Muscle layer of duodenum (tissue), 2 donors: ENCODE results near the gene C5orf58.

Experiments
- H3K27ac ChIP-seq: one replicate; pipeline ENCODE4 v1.7.0; 2013; ENCODE audit warnings: mild to moderate bottlenecking, low read length
- H3K27me3 ChIP-seq: one replicate; pipeline ENCODE4 v1.7.0; 2013; ENCODE audit warnings: low read depth, mild to moderate bottlenecking, control low read depth, low read length
- H3K36me3 ChIP-seq, 2 donors: one replicate each; pipeline ENCODE4 v1.7.0; 2013; ENCODE audit warnings: low read length in 2 of 2, control low read depth in 1 of 2, mild to moderate bottlenecking in 1 of 2; ENCODE audit not compliant: insufficient read depth in 2 of 2, control insufficient read depth in 1 of 2
- H3K4me1 ChIP-seq, 2 donors: one replicate each; pipeline ENCODE4 v1.7.0; 2013; ENCODE audit warnings: low read length in 2 of 2, mild to moderate bottlenecking in 2 of 2, control low read depth in 1 of 2, moderate library complexity in 1 of 2; ENCODE audit not compliant: insufficient read depth in 2 of 2, control insufficient read depth in 1 of 2
- H3K4me3 ChIP-seq, 2 donors: one replicate each; pipeline ENCODE4 v1.7.0; 2013; ENCODE audit warnings: low read length in 2 of 2, low read depth in 1 of 2, mild to moderate bottlenecking in 1 of 2
- H3K9me3 ChIP-seq, 2 donors: one replicate each; pipeline ENCODE4 v1.7.0; 2013; ENCODE audit warnings: low read length in 2 of 2, control low read depth in 1 of 2, mild to moderate bottlenecking in 1 of 2; ENCODE audit not compliant: control insufficient read depth in 1 of 2
- donor health status: healthy.

C5orf58 gene

GRCh38 chr5:170261528-170262043, 28.8 kb downstream of the C5orf58 start:
- Histone ChIP-seq H3K4me1 (no peaks in the 10 kb centered on the region), H3K9me3 (no peaks in the 10 kb centered on the region), H3K27ac (no peak overlapping the region), H3K4me3 (no peak overlapping the region), H3K36me3 (peaks cover 0 to 22% of the 10 kb centered on the region in 2 donors), H3K27me3 (no peaks in the 10 kb centered on the region)

DNA sequence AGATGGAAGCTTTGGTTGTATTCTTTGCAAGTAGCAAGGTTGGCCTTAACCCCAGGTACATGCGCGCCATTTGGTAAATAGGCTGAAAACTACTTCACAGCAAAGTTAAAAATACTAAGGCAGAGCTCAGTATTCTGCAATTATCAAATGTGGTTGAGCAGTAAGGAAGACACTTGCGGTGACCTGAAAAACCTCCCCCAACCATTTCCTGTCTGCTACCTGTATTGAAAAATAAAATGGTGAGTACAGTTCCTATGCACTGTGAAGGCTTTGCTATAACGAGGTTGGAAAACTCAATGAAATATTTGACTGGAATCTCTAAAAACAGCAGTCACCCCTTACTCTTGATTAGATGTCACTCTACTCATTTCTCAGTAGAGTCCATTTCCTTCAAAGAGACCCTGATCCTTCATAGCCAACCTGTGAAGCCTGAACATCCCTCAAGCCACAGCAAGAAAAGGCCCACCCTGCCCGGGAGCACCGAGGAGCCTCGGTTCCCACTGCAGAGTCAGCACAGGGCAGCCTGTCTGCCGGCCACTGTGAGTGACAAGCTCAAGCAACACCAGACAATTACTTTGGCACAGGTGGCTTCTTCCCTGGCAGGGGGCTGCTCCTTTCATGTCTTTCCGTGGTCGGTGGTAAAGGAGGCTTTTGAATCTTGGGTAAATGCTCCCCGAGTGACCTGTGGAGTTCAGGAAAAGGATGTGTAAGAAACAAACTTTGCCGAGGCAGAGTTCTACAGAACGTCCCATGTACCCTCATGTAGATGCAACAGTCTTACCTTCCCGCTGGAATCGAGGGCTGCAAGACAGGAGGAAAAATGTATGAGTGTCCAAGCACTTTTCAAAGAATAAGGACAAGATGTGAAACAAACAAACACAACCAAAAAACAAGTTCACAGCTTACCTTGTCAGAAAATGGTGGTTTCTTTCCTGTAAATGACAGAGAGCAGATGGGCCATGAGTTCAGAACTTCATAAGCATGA, 29.6 kb downstream of the C5orf58 start:
- Histone ChIP-seq H3K36me3 (peaks cover 0 to 21% of the 10 kb centered on the region in 2 donors), H3K4me1 (no peaks in the 10 kb centered on the region), H3K4me3 (no peak overlapping the region), H3K27me3 (no peaks in the 10 kb centered on the region), H3K27ac (no peak overlapping the region), H3K9me3 (no peaks in the 10 kb centered on the region)

GRCh38 chr5:170263906-170264305, 31.1 kb downstream of the C5orf58 start:
- Histone ChIP-seq H3K9me3 (no peaks in the 10 kb centered on the region), H3K27me3 (no peaks in the 10 kb centered on the region), H3K4me3 (no peak overlapping the region), H3K36me3 (peaks cover 0 to 21% of the 10 kb centered on the region in 2 donors), H3K4me1 (peaks cover 6 to 13% of the 10 kb centered on the region in 2 donors), H3K27ac (no peak overlapping the region)

- H3K27me3 ChIP-seq: no peaks in the 10 kb centered on the region
- H3K27ac ChIP-seq: peak overlapping the region; percentile 15
- H3K36me3 ChIP-seq: peaks cover 0 to 6% of the 10 kb centered on the region in 2 donors
- peaks cover 8 to 13% of the 10 kb centered on the region in 2 donors for H3K4me1 ChIP-seq
- no peaks in the 10 kb centered on the region for H3K9me3 ChIP-seq
- H3K4me3 ChIP-seq: no peak overlapping the region
These were observed 32.7 kb downstream of the C5orf58 start for GRCh38 chr5:170265522-170265921.

DNA sequence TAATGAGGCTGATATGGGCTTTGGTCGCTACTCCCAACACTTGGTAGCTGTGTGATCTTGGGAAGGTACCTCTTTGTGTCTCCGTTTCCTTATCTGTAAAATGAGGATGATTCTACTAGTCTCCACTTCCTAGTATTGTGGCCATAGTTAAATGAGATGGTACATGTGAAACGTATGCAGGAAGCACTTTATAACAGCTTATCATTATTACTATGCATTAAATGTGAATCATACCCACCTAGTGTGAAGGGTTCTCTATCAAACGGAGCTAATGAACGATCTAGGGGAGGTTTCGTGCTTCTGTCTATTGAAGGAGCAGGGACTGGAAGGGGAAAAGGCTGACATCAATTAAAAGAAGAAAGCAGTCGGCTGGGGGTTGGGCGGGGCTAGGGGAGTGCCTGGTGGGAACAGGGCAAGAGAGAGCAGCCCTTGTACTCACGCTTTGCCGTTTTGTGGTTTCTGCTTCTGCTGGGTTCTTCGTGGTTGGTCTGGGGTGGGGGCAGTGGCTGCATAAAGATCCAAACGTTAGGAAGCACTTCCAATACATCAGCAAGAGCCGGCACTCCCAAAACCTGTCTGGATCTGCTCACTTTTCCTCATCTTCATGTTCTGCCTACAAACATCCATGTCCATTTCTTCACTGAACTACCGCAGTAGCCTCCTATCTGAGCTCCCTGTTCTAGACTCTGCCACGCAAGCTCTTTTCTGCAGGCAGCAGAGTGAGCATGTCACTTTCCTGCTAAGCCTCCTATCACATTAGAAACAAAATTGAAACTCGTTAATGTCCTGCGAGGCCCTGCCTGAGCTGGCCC, 34.0 kb downstream of the C5orf58 start:
- Histone ChIP-seq H3K9me3 (no peaks in the 10 kb centered on the region), H3K27me3 (no peaks in the 10 kb centered on the region), H3K36me3 (peaks cover 0 to 6% of the 10 kb centered on the region in 2 donors), H3K4me3 (no peak overlapping the region), H3K4me1 (peaks cover 8 to 13% of the 10 kb centered on the region in 2 donors), H3K27ac (peak overlapping the region; percentile 15)

DNA sequence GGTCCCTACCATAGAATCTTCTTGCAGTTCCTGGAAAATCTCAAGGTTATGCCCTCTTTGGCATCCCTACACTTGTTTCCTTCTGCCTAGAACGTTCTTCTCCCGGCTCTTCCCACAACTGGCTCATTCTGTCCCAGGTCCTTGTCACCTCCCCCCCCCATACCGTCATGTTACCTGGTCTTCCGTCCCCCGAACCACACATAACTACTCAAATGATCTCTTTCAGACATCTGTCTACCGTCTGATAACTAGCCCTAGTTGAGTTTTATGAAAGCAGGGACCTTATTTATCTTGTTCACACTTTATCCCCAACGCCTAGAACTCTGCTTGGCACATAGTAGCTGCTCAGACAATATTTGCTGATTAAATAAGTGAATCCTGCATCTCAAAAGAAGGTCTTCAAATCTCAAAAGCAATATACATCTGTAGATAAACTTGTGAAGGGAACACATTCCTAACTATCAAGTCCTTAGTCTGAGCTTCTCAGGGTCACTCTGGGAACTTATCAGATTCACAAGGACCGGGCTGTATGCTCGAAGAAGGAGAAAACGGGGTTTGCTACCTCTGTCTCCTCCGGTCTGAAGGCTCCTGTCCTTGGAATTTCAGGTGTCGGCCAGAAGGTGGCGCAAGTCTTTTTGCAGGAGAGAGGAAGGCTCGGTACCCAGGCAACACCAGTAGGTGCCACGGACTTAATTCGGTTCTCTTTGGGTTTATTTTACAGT, 34.8 kb downstream of the C5orf58 start:
- H3K9me3 ChIP-seq: no peaks in the 10 kb centered on the region
- H3K36me3 ChIP-seq: peaks cover 0 to 2% of the 10 kb centered on the region in 2 donors
- H3K27ac ChIP-seq: no peak overlapping the region
- no peaks in the 10 kb centered on the region for H3K27me3 ChIP-seq
- peak overlapping the region in 1 of 2 donors; percentile 32 for H3K4me3 ChIP-seq
- peaks cover 8 to 13% of the 10 kb centered on the region in 2 donors for H3K4me1 ChIP-seq

DNA sequence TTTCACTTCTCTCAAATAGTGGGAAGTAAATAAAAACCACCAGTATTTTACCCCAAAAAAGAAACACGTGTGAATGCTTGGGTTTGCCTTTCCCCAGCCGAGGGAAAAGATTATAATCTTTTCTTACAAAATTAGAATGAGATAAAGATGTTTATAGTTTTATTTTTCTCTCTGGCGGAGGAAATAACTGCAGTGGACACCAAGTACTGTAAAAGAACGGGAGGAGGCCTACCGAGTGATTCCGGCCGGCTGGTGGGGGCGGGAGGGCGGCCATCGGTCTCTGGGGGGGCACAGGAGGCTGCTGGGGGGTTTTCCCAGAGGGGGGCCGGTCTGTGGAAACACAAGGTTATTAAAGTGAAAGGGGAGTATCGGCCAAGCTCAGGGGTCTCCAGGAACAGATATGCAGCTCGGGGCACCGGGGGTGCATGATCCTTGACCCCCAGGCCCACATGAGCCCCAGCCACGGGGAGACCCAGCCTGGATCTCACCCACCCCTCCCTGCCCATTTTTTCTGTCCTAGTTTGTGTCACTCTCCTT, 35.4 kb downstream of the C5orf58 start:
- no peak overlapping the region for H3K27ac ChIP-seq
- H3K4me1 ChIP-seq: peaks cover 8 to 13% of the 10 kb centered on the region in 2 donors
- H3K4me3 ChIP-seq: peak overlapping the region in 1 of 2 donors; percentile 32
- no peaks in the 10 kb centered on the region for H3K27me3 ChIP-seq
- H3K36me3 ChIP-seq: no peaks in the 10 kb centered on the region
- no peaks in the 10 kb centered on the region for H3K9me3 ChIP-seq

- Histone ChIP-seq H3K9me3 (no peaks in the 10 kb centered on the region), H3K4me3 (no peak overlapping the region), H3K27me3 (no peaks in the 10 kb centered on the region), H3K36me3 (no peaks in the 10 kb centered on the region), H3K4me1 (peaks cover 8 to 13% of the 10 kb centered on the region in 2 donors), H3K27ac (peak overlapping the region; percentile 60)
These were observed 36.1 kb downstream of the C5orf58 start for GRCh38 chr5:170268884-170269283.

- Histone ChIP-seq H3K27ac (peak overlapping the region; percentile 60), H3K4me1 (peaks cover 8 to 13% of the 10 kb centered on the region in 2 donors), H3K36me3 (no peaks in the 10 kb centered on the region), H3K9me3 (no peaks in the 10 kb centered on the region), H3K4me3 (no peak overlapping the region), H3K27me3 (no peaks in the 10 kb centered on the region)
These were observed 36.8 kb downstream of the C5orf58 start for GRCh38 chr5:170269579-170269978.

DNA sequence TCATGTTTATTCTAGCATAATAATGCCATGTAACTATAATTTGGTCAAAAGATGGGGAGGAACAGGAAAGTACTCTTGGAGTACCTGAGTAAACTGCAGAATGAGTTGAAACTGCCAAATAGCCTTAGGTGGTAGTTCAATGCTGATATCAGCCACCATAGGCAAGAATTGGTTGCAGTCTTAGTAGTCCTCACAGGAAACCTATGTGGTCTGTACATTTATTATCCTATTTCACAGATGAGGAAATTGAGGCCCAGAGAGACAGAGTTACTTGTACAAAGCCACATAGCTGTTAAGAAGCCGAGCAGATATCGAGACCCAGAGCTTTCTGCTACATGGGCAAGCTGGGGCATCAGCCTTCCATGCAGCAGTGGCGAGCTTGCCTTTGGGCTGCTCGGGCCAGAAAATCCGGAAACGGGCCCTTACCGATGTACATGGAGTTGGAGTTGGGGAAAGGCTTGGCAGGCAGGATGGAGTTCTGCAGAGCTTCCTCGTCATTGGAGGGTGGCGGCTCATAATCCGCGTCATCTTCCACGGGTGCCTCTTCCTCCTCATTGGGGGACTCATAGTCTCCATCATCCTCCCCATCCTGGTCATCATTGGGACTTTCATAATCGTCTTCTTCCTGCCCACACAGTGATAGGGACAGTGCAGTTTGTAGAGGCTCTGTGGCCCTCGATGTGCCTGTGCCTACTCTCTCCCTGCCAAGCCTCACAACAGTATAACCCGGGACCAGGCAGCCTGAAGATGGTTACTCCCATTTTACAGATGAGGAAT, 37.7 kb downstream of the C5orf58 start:
- peaks cover 0 to 4% of the 10 kb centered on the region in 2 donors for H3K36me3 ChIP-seq
- no peak overlapping the region for H3K4me3 ChIP-seq
- H3K9me3 ChIP-seq: no peaks in the 10 kb centered on the region
- no peaks in the 10 kb centered on the region for H3K27me3 ChIP-seq
- H3K27ac ChIP-seq: no peak overlapping the region
- peaks cover 8 to 13% of the 10 kb centered on the region in 2 donors for H3K4me1 ChIP-seq
